Erythroblast (primary cell): Measurements from ENCODE around the gene TRIM38.

Experiments used
- DNase-seq, 2 experiments: peaks; one replicate each; lab custom pipeline; 2025; lab: John Stamatoyannopoulos, UW
- GATA1 ChIP-seq: IDR thresholded peaks from 2 replicates; pipeline ENCODE4 v1.6.1; 2011; ENCODE audit warnings: low read depth, mild to moderate bottlenecking, control low read depth, low read length, moderate library complexity
- POLR2A ChIP-seq: IDR thresholded peaks from 2 replicates; pipeline ENCODE4 v1.6.1; 2011; ENCODE audit warnings: mild to moderate bottlenecking, low read length

Gene TRIM38

GRCh38 chr6:26033941-26034354, 71.3 kb downstream of the TRIM38 start:
- TF ChIP-seq GATA1 (no peak), POLR2A (no peak)
- DNase-seq = peak; percentile 79 to 85

GRCh38 chr6:26034905-26035304, 72.3 kb downstream of the TRIM38 start:
- DNase-seq = no peak
- no peak for TF ChIP-seq GATA1
- TF ChIP-seq POLR2A = no peak
